Amygdala (tissue), 56 donors: ENCODE results near the gene TRIO.
A peak's percentile ranks its signal among the peaks of the same experiment; 100 is the strongest.

Experiments
- DNase-seq, 56 donors: peaks; one replicate each; lab custom pipeline; 2025; lab: John Stamatoyannopoulos, UW

The TRIO gene

GRCh38 chr5:14181299-14181968, 38.3 kb downstream of the TRIO start:
- DNase-seq, result no peak

GRCh38 chr5:14182761-14183160, 39.6 kb downstream of the TRIO start:
- no peak for DNase-seq

- no peak for DNase-seq
Measured at GRCh38 chr5:14183187-14183939, 40.2 kb downstream of the TRIO start.

GRCh38 chr5:14184082-14184481, 40.9 kb downstream of the TRIO start:
- peak in 2 of 56 donors; percentile 14 to 29 for DNase-seq

- no peak for DNase-seq
Measured at GRCh38 chr5:14184725-14185124, 41.6 kb downstream of the TRIO start.

- DNase-seq, result peak in 26 of 56 donors; percentile 12 to 74 (median 36)
Measured at GRCh38 chr5:14185326-14186058, 42.4 kb downstream of the TRIO start.

- DNase-seq, result no peak
Measured at GRCh38 chr5:14186059-14186830, 43.1 kb downstream of the TRIO start.

- no peak for DNase-seq
Measured at GRCh38 chr5:14187157-14187556, 44.0 kb downstream of the TRIO start.

GRCh38 chr5:14187660-14188059, 44.5 kb downstream of the TRIO start:
- DNase-seq, result no peak

- DNase-seq, result no peak
Measured at GRCh38 chr5:14188778-14189177, 45.6 kb downstream of the TRIO start.

GRCh38 chr5:14189680-14190079, 46.5 kb downstream of the TRIO start:
- DNase-seq, result no peak

- peak in 2 of 56 donors; percentile 17 to 29 for DNase-seq
Measured at GRCh38 chr5:14190194-14191164, 47.3 kb downstream of the TRIO start.

GRCh38 chr5:14191325-14191724, 48.2 kb downstream of the TRIO start:
- DNase-seq, result no peak

GRCh38 chr5:14193496-14193895, 50.4 kb downstream of the TRIO start:
- DNase-seq, result no peak

- no peak for DNase-seq
Measured at GRCh38 chr5:14195588-14195987, 52.4 kb downstream of the TRIO start.

- no peak for DNase-seq
Measured at GRCh38 chr5:14197056-14197455, 53.9 kb downstream of the TRIO start.

- no peak for DNase-seq
Measured at GRCh38 chr5:14199902-14200301, 56.8 kb downstream of the TRIO start.

GRCh38 chr5:14200312-14200990, 57.3 kb downstream of the TRIO start:
- DNase-seq, result no peak
